Measurements from ENCODE around the gene APOBEC3B. TPM values are rescaled to one million over a fixed set of nuclear protein-coding genes. Genes with fewer than 3 reads are reported as not detected.
"Not testable (repeated sequence)": the region's sequence is repeated elsewhere in the genome, so short reads cannot be mapped to it uniquely, and the experiment has no call there.

The APOBEC3B gene
- total and polyA plus RNA-seq, 2 donors (not counting 1 experiment from before 2014, with no cell fraction given), result 2.4 to 7.9 TPM

GRCh38 chr22:39020021-39020651 lies 38.0 kb downstream of the APOBEC3B start:
- Histone ChIP-seq H3K79me2 (ENCODE audit: control insufficient read depth, insufficient read depth, low read length) (peaks cover 59% of the 10 kb centered on the region), H3K36me3 (replicated peaks in 1 of 2; ENCODE audit: control extremely low read depth in 1 of 2, control insufficient read depth in 1 of 2, extremely low read depth in 1 of 2, insufficient read depth in 2 of 2, low read length in 1 of 2) (peaks cover 0 to 36% of the 10 kb centered on the region in 2 experiments), H3K4me3 (ENCODE audit: control extremely low read depth in 1 of 5, extremely low read depth in 1 of 5, insufficient read depth in 1 of 5, low read depth in 2 of 5, low read length in 4 of 5) (peak overlapping the region in 2 of 5 experiments; percentile 36 to 65), H3K27ac (ENCODE audit: low read length in 2 of 2) (peak overlapping the region; percentile 41 to 64), H3K4me1 (ENCODE audit: control insufficient read depth in 2 of 2, insufficient read depth in 2 of 2, low read length in 2 of 2) (peaks cover 20 to 56% of the 10 kb centered on the region in 2 donors)
- H4K20me1 ChIP-seq (ENCODE audit: control insufficient read depth, insufficient read depth, low read length, poor library complexity, severe bottlenecking); intact Hi-C loops (cut with micrococcal nuclease); DNase-seq; ATAC-seq (ENCODE audit: low read depth); H2AFZ ChIP-seq (ENCODE audit: insufficient read depth, low read depth, low read length, poor library complexity, severe bottlenecking); H3K27me3 Mint-ChIP-seq; H3K9ac ChIP-seq (ENCODE audit: low read length); H3K9me3 ChIP-seq (ENCODE audit: control extremely low read depth in 1 of 3, control insufficient read depth in 2 of 3, insufficient read depth in 1 of 3, low read length in 2 of 3); H3K4me2 ChIP-seq (replicated peaks; ENCODE audit: low read depth, low read length, poor library complexity, severe bottlenecking); H3K27me3 ChIP-seq (replicated peaks in 1 of 4; ENCODE audit: control extremely low read depth in 1 of 4, control insufficient read depth in 3 of 4, insufficient read depth in 4 of 4, low read length in 3 of 4); H3K9me3 Mint-ChIP-seq (ENCODE audit: insufficient read depth): not testable (repeated sequence)
- Mint-ChIP-seq H3K27ac (peak overlapping the region; percentile 91), H3K4me3 (peak overlapping the region; percentile 90), H3K4me1 (peaks cover 58% of the 10 kb centered on the region)
- POLR2A ChIA-PET, result interaction anchor here (0.7 kb wide), 1 partner anchor 79 kb away, joined by 4 read pairs; no protein-coding TSS in a partner anchor
- CTCF ChIA-PET, result interaction anchor here (1.0 kb wide), 1 partner anchor 24 kb away, joined by 3 read pairs; no protein-coding TSS in a partner anchor
- WGBS (ENCODE audit: insufficient coverage), result 79% methylated on average over 9 of the region's 15 CpGs

GRCh38 chr22:39021552-39022250 lies 39.6 kb downstream of the APOBEC3B start:
- peaks cover 0 to 37% of the 10 kb centered on the region in 2 experiments for H3K36me3 ChIP-seq (replicated peaks in 1 of 2; ENCODE audit: control extremely low read depth in 1 of 2, control insufficient read depth in 1 of 2, extremely low read depth in 1 of 2, insufficient read depth in 2 of 2, low read length in 1 of 2)
- Mint-ChIP-seq H3K27me3 (no peaks in the 10 kb centered on the region), H3K4me3 (peak overlapping the region; percentile 90), H3K27ac (peak overlapping the region; percentile 92), H3K9me3 (ENCODE audit: insufficient read depth) (no peaks in the 10 kb centered on the region), H3K4me1 (peaks cover 57% of the 10 kb centered on the region)
- peaks cover 51% of the 10 kb centered on the region for H3K79me2 ChIP-seq (ENCODE audit: control insufficient read depth, insufficient read depth, low read length)
- H2AFZ ChIP-seq (ENCODE audit: insufficient read depth, low read depth, low read length, poor library complexity, severe bottlenecking), result peak overlapping the region; percentile 33
- peak overlapping the region; percentile 87 for H3K4me2 ChIP-seq (replicated peaks; ENCODE audit: low read depth, low read length, poor library complexity, severe bottlenecking)
- no peaks in the 10 kb centered on the region for H3K27me3 ChIP-seq (replicated peaks in 1 of 4; ENCODE audit: control extremely low read depth in 1 of 4, control insufficient read depth in 3 of 4, insufficient read depth in 4 of 4, low read length in 3 of 4)
- H3K9me3 ChIP-seq (ENCODE audit: control extremely low read depth in 1 of 3, control insufficient read depth in 2 of 3, insufficient read depth in 1 of 3, low read length in 2 of 3), result no peaks in the 10 kb centered on the region
- ATAC-seq (ENCODE audit: low read depth) (no peak), DNase-seq (no peak)
- H4K20me1 ChIP-seq (ENCODE audit: control insufficient read depth, insufficient read depth, low read length, poor library complexity, severe bottlenecking), result peaks cover 16% of the 10 kb centered on the region
- CTCF ChIA-PET, result interaction anchor here (1.2 to 2.1 kb wide), 4 partner anchors 45 to 96 kb away, joined by 3 to 7 read pairs (median 4); no protein-coding TSS in a partner anchor
- peaks cover 14 to 44% of the 10 kb centered on the region in 2 donors for H3K4me1 ChIP-seq (ENCODE audit: control insufficient read depth in 2 of 2, insufficient read depth in 2 of 2, low read length in 2 of 2)
- no peak for TF ChIP-seq EZH2 (IDR thresholded peaks at IDR 0.05; ENCODE audit: borderline replicate concordance, insufficient read depth, low read depth, low read length, poor library complexity, severe bottlenecking)
- TF ChIP-seq CTCF (IDR thresholded peaks at IDR 0.05), result no peak
- peak overlapping the region; percentile 78 for H3K9ac ChIP-seq (ENCODE audit: low read length)
- intact Hi-C loops (cut with micrococcal nuclease), result no loop called here
- H3K27ac ChIP-seq (ENCODE audit: low read length in 2 of 2), result peak overlapping the region; percentile 69 to 81
- 16% methylated on average over 6 of the region's 9 CpGs for WGBS (ENCODE audit: insufficient coverage)
- POLR2A ChIA-PET, result interaction anchor here (0.7 kb wide), 1 partner anchor 45 kb away, joined by 3 read pairs; no protein-coding TSS in a partner anchor
- H3K4me3 ChIP-seq (ENCODE audit: control extremely low read depth in 1 of 5, extremely low read depth in 1 of 5, insufficient read depth in 1 of 5, low read depth in 2 of 5, low read length in 4 of 5), result peak overlapping the region; percentile 19 to 73 (median 65)
